Renal cortical epithelial cell (primary cell): ENCODE results near the gene GUCY1A1. TPM values are rescaled to one million over a fixed set of nuclear protein-coding genes. Genes with fewer than 3 reads are reported as not detected.

Experiments
- DNase-seq: peaks from one replicate; pipeline ENCODE4 v3.0.0-alpha.2; 2011; ENCODE audit warnings: low read depth
- total RNA-seq: library from RNA; depleted of rRNA; stranded (reverse); fragments of >200 nt; gene quantifications from 2 replicates; pipeline ENCODE4 v1.2.3, GENCODE V29; 2014

Gene GUCY1A1
- total RNA-seq, 1 donor from 2014 or later, result 59.1 TPM

DNA sequence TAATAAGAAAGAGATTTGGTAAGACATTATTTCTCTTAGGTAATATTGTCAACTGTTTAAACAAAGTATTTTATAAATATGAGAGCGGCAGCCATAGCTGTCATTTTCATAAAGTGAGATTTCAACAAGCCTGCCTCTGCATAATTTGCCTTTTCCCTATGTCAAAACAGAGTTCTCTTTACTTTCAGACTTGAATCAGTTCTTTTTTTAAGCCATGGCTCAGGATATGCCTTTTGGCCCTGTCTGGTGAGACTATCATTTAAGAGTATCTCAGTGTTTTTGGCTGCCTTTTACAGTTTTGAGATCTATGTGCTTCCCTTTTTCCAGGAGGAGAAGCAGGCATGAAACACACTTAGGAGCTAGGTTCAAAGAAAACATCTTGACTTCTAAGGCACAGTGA is 7.5 kb upstream of the GUCY1A1 start:
- no peak for DNase-seq

DNA sequence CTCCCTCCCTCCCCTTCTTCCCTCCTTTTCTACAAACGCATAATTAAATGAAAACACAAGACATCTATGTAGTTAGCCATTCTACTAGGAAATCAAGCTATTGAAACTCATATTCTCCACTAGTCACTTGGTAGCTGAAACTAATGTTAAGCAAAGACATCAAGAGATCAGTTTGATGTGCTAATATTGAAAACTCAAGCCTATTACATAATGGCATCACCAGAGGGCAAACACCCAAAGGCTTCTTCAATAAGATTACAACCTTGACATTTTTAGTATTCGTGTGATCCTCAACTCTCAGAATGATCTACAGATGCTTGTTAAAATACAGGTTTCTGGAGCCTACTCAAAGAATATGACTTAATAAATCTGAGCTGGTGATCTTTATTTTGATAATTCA is 6.2 kb upstream of the GUCY1A1 start:
- no peak for DNase-seq

DNA sequence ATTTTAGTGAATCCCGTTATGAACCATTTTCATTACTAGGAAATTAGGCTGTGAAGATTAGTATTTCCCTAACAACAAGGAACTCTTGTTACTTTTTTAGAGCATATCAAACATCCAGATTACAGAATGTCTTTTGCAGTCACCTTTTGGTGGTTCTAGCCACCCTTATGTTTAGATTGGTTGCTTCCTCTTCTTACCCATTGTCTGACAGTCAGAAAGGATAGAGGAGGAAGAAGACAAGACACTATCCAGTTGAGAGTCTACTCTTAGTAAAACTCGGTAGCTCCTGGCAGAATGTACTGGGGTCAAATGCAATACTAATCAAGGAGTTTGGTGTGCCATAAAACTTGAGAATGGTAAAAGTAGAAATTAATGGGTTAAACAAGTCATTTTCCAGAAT is 1.6 kb upstream of the GUCY1A1 start:
- no peak for DNase-seq

DNA sequence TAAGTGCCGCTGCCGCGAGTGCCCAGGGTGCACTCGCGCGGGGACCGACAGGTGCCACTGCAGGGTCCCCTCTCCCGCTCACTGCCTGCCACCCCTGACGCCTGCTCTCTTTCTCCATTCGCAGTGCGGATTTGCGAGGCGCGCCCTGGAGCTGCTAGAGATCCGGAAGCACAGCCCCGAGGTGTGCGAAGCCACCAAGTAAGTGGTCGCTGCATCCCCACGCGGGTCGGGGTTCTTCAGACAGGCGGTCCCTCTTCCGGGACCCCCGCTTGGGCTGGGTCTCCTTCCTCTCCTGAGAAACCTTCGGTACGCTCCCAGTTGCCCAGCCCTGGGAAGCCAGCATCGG is 547 bp downstream of the GUCY1A1 start:
- DNase-seq, result no peak

DNA sequence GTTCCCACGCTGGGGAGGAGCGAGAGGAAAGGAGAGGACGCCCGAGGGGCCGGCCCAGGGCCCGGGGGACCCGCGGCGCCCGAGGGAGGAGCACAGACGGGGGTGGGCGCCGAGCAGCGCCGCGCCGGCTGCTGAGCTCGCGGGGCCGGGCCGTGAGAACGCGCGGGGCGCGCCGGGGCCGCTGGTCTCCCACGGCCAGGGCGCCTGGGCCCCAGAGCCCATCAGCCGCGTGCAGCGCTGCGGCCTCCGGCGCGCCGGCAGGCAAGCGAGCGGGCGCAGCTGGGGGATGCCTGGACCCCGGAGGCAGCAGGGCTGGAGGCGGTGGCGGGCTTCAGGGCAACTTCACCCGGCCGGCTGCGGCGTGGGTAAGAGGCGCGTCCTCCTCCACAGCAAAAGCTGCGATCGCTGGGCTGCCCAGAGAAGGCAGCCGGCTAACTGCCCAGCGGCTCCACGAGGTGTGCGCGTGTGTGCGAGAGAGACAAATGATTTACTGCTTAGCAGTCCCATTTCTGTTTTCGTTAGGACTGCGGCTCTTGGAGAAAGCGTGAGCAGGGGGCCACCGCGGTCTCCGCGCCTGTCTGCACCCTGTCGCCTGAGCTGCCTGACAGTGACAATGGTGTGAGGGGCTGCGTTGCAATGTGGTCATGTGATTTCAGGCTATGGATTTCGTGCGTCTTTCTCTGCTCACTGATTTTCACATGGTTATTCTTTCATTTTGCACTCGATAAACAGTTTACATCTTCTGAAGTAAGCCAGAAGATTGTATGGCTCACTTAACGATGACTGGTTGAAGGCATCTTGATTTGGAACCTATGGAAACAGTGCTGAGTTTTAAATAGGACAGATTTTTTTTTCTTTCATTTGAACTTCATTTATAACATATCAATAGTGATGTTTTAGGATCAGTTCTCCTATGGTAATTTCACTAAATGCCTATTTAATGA is 1.2 kb downstream of the GUCY1A1 start:
- DNase-seq, result peak; percentile 38

DNA sequence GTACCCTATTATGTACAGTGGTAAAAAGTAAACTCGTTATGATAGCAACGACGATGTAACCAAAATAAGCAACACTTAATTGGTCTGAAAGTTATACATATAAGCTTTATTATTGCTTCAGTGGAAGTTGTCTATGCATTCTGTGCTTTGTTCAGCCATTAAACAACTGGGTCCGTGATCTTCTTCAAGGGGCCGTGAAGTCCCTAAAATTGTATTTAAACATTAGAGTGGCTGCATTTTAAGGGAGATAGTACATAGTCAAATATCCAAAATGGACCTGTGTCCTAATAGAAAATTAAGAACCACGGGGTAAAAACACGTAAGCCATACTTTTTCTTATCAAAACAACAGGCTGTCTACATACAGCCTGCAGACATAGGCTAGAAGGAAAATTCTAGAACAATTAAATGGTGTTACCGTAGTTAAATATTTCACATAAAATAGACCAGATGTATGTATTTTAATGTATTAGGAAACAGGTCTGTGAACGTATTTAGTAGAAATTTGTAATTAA is 2.1 kb downstream of the GUCY1A1 start:
- DNase-seq, result no peak

DNA sequence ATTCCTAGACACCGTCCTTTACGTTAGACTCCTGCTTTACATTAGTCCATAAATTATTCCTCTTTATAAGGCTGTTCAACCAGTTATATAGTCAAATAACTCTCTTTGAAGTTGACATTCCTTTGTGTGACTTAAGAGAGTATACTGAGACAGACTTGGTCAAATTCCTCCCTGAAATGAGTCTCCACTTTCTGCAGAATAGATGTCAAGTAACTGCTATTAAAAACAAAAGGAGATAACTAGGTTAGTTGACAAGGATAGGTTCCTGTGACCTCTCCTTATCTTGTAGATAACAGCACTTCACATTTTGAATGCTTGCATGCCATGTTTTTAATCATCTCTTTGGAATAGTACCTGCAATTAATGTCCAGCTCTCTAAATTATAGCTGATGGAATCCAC is 5.7 kb downstream of the GUCY1A1 start:
- no peak for DNase-seq

DNA sequence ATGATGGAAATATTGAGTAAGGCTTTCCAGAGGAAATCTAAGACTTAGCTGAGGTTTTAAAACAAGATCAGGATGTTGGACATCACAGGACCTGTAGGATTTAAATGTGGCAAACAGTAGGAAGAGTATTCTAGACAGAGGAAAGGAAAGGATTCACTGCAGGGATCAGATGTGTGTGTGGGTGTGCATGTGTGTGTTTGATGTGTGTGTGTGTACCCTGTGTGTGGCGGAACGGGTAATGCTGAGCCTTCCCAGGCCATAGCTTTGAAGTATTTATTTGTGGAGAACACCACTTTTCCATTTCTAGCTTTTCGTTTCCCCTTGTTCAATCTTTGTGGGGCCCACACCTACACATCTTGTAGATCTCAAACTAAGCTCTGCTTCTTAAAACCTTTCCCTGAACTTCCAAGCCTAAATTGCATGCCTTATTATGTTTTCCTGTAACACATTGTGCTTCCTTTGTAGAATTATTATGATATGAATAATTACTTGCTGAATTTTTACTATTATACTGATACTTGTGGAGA is 6.9 kb downstream of the GUCY1A1 start:
- no peak for DNase-seq

DNA sequence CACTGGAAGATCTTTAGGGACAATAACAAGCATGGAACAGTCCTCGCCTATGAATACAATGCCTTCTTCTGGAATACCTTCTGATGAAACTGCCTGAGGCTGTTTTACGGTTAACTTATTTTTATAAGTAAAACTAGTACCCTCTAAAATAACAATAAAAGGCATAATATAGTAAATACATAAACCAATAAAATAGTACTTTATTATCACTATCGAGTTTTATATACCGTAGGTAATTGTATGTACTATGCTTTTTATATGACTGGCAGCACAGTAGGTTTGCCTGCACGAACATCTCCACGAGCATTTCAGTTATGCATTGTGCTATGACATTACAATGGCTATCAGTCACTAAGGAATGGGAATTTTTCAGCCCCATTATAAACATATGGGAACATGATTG is 8.0 kb downstream of the GUCY1A1 start:
- DNase-seq, result no peak

DNA sequence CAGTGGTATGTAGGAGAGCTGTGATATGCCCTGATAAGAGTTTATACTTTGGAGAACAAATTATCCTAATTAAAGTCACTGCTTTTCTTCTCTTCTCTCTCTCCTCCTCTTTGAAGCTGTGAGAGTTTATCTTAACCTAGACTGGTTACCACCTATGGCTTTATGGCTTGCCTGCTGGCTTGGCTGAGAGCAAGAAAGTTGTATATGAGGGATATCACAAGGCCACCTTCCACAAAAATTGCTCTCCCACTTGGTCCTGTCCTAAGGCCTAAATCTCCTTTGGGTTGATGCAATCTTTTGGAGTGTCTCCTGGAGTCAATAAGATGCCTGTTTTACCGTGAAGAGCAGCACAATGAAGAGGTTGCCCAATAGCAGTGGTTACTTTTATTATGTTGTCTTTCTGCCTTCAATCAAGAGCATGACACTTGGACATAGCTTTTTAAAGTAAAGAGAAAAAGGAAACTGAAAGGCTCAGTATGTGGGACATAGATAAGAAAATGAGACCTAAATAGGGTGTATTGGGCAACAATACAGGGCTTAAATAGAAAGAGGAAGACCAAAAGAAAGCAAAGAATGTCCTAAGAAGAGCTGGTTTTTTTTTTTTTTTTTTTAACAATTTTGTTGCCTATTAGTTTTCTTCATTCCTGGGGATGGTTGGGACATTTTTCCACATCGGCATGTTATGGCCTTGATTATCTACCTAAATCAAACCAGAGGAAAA is 9.2 kb downstream of the GUCY1A1 start:
- peak; percentile 75 for DNase-seq

DNA sequence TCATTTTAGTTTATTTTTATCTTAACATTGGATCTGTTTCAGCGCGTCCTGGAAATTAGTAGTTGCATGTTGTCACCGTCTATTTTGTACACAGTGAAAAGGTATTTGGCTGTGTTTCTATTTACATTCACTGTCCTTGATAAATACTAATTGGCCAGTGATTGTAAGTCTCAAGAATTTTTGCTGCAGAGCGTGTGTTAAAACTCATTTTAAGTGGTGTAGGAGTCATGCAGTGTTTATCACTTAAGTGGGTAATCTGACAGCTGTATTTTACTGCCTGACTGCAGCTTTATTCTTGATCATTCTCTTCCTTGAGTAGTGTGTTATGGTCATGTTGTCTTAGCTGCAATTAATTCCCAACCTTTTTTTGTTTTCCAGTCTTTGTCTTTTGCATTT is 9.8 kb downstream of the GUCY1A1 start:
- peak; percentile 39 for DNase-seq

DNA sequence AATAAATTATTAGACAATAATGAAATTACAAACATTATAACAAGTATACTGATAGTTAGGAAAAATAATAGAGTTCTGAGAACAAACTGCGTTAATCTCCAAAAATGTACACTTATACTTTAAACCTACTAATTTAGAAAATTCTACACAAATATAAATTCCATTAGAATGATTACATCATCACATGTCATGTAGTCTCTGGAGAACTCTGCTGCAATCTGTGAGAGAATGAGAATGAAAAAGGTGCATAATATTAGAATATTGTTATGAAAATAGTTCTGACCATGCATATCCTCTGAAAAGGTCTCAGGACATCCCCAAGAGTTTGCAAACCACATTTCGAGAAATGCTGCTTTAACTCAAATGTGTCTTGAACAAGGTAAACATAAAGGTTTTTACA is 11.4 kb downstream of the GUCY1A1 start:
- no peak for DNase-seq

DNA sequence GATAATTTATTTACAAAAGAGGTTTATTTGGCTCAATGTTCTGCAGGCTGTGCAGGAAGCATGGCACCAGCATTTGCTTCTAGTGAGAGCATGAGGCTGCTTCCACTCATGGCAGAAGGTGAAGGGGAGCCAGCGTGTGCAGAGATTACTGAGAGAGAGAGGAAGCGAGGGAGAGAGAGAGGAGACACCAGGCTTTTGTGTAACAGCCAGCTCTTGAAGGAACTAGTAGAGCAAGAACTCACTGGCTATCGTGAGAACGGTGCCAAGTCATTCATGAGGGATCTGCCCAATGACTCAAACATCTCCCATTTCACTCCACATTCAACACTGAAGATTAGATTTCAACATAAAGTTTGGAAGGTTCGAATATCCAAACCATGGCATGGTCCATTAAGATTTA is 12.7 kb downstream of the GUCY1A1 start:
- DNase-seq, result peak; percentile 50

DNA sequence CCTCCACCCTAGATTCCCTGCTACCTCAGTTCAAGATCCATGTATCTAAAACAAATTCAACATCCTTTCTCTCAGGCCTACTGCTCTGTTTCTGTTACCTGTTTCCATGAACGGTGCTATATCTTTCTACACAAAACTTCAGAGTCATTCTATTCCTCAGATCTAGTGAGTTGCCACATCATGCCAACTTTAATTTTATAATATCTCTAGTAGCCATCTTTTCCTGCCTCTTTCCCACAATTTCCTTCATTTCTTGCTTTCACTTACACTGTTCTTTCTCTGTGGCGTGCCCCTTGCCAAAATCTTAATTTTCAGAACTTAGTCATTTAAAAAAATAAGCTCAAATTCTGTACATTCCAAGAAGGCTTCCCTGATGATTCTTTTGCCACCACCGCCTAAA is 15.2 kb downstream of the GUCY1A1 start:
- DNase-seq, result no peak

DNA sequence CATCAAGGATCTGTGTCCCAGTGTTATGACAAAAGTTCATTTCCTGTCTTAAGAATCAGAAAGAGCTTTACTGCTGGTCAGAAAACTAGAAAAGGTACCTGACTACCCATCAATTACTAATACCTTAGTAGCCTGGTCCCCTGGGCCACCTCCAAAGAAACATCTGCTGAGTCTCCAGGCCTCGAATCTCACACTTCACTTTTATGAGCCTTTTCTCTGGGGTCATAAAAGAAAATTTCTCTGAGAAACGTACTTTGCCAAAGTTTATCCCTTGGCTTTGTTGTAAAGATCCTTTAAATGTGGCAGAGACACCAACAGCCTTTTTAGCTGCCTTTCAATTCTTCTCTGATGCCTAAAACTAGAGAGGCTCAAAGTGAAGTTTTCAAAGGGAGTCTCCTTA is 17.8 kb downstream of the GUCY1A1 start:
- DNase-seq, result no peak

DNA sequence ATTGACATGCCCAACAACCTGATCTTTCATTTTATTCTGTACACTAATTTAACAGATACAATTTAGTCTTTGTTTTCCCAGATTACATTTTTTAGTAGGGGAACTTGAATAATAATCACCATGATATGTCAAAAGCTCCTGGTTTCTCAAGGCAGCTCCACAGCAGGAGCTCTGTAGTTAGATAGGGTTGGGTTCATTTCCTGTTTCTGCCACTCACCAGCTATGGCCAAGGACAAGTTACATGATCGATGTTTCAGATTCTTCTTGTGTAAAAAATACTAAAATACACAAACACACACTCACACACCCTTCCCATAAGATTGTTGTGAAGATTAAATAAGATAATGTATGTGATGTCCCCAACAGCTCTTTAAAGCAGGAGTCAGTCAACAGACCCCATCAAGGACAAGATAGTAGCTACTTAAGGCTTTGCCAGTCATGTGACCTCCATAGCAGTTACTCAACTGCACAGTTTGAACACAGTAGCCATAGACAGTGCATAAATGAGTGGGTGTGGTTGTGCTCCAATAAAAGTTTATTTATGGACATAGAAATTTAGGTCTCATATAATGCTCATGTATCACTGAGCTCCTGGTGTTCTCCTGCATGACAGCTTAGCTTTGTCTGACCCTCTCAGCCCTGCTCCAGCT is 18.4 kb downstream of the GUCY1A1 start:
- DNase-seq, result no peak

DNA sequence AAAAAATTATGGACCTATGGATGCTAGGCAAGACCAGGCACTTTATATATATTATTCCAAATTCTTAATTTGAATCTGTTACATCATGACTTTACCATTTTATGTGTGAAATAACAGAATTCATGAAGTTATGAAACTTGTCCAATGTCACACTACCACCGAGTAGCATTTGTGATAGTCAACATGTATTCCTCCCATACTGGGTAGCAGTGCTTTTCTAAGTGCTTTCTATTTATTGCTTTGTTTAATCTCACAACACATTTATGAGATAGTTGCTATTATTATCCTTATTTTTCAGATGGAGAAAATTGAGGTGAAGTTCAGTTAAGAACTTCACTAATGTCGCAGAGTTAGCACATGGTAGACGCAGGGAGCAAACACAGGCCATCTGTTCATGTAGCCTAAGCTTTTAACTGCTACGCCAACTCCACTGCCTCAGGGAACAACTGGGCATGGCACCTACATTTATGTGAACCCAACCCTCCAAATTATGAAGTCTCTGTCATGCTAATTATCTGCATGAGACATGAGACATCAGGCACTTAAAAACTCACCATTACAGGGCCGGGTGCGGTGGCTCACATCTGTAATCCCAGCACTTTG is 20.8 kb downstream of the GUCY1A1 start:
- DNase-seq, result no peak

DNA sequence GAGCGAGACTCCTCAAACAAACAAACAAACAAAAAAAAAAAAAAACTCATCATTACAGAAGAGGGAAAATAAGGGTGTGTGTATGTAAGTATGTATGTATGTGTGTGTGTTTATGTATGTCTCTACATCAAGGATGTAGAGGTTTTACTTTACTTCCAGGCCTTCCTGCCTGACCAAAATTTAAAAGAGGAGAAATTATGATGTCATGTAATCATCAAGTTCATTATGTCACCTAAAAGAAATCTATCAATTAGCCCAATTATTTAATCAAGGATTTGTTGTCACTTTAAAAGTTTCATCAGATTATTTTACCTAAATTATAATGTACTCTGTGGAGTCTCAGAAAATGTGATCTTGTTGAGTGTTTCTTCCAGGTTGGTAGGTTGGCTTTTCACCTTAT is 21.6 kb downstream of the GUCY1A1 start:
- DNase-seq, result no peak

DNA sequence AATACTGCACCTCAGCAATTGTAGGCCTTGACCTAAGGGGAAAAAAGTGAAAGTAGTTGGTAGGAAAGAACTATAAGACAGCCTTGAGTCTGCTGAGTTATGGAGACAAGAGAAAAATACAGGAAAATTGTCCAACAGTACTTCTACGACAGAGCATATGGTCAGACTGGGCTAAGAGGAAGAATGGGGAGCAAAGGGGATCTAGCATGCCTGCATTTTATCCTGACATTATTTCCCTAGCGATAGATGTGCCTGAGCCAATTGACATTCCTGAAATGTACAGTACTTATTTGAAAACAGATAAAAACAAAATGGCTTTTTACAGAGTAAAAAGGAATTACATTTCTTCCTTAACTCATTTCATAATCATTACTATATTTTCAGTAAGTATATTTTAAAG is 22.2 kb downstream of the GUCY1A1 start:
- no peak for DNase-seq

DNA sequence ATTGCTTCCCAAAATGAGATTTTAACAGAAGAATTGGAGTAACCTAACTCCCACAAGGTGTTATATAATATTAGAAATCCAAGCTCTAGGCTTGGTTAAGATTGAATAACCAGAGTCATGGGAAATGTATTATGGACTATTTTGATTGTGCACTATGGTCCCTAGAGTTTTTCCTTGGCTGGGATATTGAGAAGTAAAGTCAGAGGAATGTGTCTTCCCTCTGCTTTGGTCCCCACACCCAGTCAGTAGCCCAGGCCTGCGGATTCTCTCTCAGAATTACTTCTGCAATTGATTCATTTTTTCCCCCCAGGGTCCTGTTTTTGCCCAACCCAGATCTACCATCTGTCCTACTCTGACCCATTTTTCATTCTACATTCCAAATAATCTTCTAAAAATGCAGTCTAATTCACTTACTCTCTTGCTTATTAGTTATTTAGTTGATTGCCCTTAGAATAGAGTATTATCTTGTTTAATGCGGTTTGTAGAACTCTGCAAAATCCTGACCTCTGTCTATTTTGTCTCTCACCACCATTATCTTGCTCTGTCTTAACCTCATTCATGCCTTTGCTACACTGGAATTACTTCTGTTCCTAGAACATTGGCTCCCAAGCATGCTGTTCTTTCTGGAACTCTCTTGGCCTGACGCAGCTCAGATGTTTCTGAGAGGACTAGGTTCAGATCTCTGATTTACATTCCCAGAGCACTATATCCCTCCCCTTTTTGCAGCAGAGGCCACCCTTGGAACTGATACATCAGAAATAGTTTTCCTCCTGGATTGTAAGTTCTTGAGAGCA is 23.6 kb downstream of the GUCY1A1 start:
- DNase-seq, result no peak

DNA sequence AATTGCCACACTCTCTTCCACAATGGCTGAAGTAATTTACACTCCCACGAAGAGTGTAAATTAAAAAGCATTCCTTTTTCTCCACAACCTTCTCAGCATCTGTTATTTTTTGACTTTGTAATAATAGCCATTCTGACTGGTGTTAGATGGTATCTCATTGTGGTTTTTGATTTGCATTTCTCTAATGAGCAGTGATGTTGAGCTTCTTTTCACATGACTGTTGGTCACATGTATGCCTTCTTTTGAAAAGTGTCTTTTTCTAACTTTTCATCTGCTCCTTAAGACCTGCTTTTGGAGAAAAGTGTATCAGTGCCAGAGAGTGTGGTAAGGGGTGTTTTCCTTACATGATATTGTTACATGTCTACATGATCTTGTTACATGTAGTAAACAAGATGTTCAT is 25.7 kb downstream of the GUCY1A1 start:
- DNase-seq, result peak; percentile 41
